HepG2 (cell line): Measurements from ENCODE around the gene PRKCZ. TPM values are rescaled to one million over a fixed set of nuclear protein-coding genes. Genes with fewer than 3 reads are reported as not detected.

ENCODE experiments used
- ATAC-seq: fragments of 200-7000 bp; cut with Tn5 transposase; 3 replicates; pipeline ENCODE4 v1.9.1; 2020; ENCODE audit warnings: mild to moderate bottlenecking, moderate library complexity
- BruUV-seq: library from RNA; stranded (reverse); fragments of 400-500 nt; replicated peaks from 2 replicates; lab custom pipeline; 2021; lab: Mats Ljungman, UMichigan
- CTCF ChIA-PET: fragments of 300-600 bp; formaldehyde crosslinking; extraction: SDS; loops from one replicate; lab custom pipeline; 2021; ENCODE audit warnings: low total read pairs, inconsistent platforms, low intra/inter-chr PET ratio; lab: Yijun Ruan, JAX
- POLR2A ChIA-PET: fragments of 350-600 bp; sonication (Branson Sonifier 250); formaldehyde crosslinking; loops from one replicate; lab custom pipeline; 2020; ENCODE audit warnings: antibody characterized with exemption, inconsistent platforms; lab: Yijun Ruan, JAX
- DNase-seq: peaks from one replicate; pipeline ENCODE4 v3.0.0-alpha.2; 2015; ENCODE audit warnings: low spot score
- FAIRE-seq: peaks from 3 replicates; lab custom pipeline; 2011; peaks lifted over from hg19 to GRCh38; lab: Jason Lieb, UNC
- H2AFZ ChIP-seq: one replicate; pipeline ENCODE4 v1.6.1; 2011; ENCODE audit warnings: low read length, inconsistent platforms
- H3K27ac ChIP-seq: fragments of 300-600 bp; 3 replicates; pipeline ENCODE4 v1.8.0; 2011; ENCODE audit warnings: mixed run types, mild to moderate bottlenecking, mixed read lengths, low read length, inconsistent platforms; ENCODE audit not compliant: insufficient read depth; ENCODE audit errors: extremely low read length
- H3K27me3 ChIP-seq, 2 experiments: fragments of 200-600 bp in 1 of 2; 2 replicates in 1 of 2; 3 replicates in 1 of 2; pipeline versions ENCODE4 v1.6.0 to v1.8.0; 2011; ENCODE audit warnings: low read length in 2 of 2, mild to moderate bottlenecking in 2 of 2, moderate library complexity in 2 of 2, inconsistent platforms in 1 of 2; ENCODE audit not compliant: insufficient read depth in 2 of 2, control insufficient read depth in 1 of 2
- H3K36me3 ChIP-seq, 2 experiments: fragments of 200-600 bp in 1 of 2; replicated peaks in 1 of 2; 2 replicates in 1 of 2; 3 replicates in 1 of 2; pipeline versions ENCODE4 v1.5.1 to v1.8.0; 2011; ENCODE audit warnings: low read length in 2 of 2, inconsistent platforms in 1 of 2; ENCODE audit not compliant: insufficient read depth in 2 of 2, control insufficient read depth in 1 of 2
- H3K4me1 ChIP-seq: 2 replicates; pipeline ENCODE4 v1.5.1; 2012; ENCODE audit warnings: low read length, inconsistent platforms; ENCODE audit not compliant: insufficient read depth
- H3K4me2 ChIP-seq: 2 replicates; pipeline ENCODE4 v1.6.0; 2011; ENCODE audit warnings: low read depth, low read length, inconsistent platforms
- H3K4me3 ChIP-seq, 3 experiments: fragments of 200-600 bp in 1 of 3; sonication (generic), shearing (Covaris generic) in 1 of 3; replicated peaks in 1 of 3; 2 replicates each; pipeline ENCODE4 v1.5.1; 2011 to 2016; ENCODE audit warnings: low read length in 3 of 3, inconsistent platforms in 2 of 3, low read depth in 2 of 3, mild to moderate bottlenecking in 2 of 3, control low read depth in 1 of 3, mixed read lengths in 1 of 3; ENCODE audit not compliant: insufficient read depth in 1 of 3
- H3K79me2 ChIP-seq: one replicate; pipeline ENCODE4 v1.6.1; 2011; ENCODE audit warnings: low read length, inconsistent platforms; ENCODE audit not compliant: insufficient read depth
- H3K9ac ChIP-seq: 2 replicates; pipeline ENCODE4 v1.6.0; 2011; ENCODE audit warnings: mild to moderate bottlenecking, low read depth, low read length, inconsistent platforms; ENCODE audit not compliant: insufficient read depth
- H3K9me3 ChIP-seq: 2 replicates; pipeline ENCODE4 v1.5.1; 2012; ENCODE audit warnings: mild to moderate bottlenecking, low read length
- H4K20me1 ChIP-seq: 2 replicates; pipeline ENCODE4 v1.6.0; 2011; ENCODE audit warnings: inconsistent platforms, mild to moderate bottlenecking, low read length, moderate library complexity; ENCODE audit not compliant: insufficient read depth
- KAT2B ChIP-seq: fragments of 150-350 bp; IDR thresholded peaks from 2 replicates; pipeline ENCODE4 v1.6.1; 2014; ENCODE audit warnings: low read depth, low read length, borderline replicate concordance
- SP2 ChIP-seq: sonication (generic); formaldehyde crosslinking; IDR thresholded peaks from 2 replicates; pipeline ENCODE4 v1.5.1; 2020; ENCODE audit warnings: mild to moderate bottlenecking, missing genetic modification reagents
- ZC3H4 ChIP-seq: sonication (generic); formaldehyde crosslinking; IDR thresholded peaks from 2 replicates; pipeline ENCODE4 v1.4.0; 2020; ENCODE audit warnings: missing genetic modification reagents, borderline replicate concordance
- ZNF234 ChIP-seq: sonication (generic); formaldehyde crosslinking; conservative IDR thresholded peaks from 2 replicates; pipeline ENCODE4 v1.5.1; 2020; ENCODE audit warnings: mild to moderate bottlenecking, missing genetic modification reagents
- ZNF350 ChIP-seq: sonication (generic); formaldehyde crosslinking; IDR thresholded peaks from 2 replicates; pipeline ENCODE4 v1.4.0; 2020; ENCODE audit warnings: mild to moderate bottlenecking, low read depth, missing genetic modification reagents, borderline replicate concordance
- ZNF550 ChIP-seq: sonication (generic); formaldehyde crosslinking; IDR thresholded peaks from 2 replicates; pipeline ENCODE4 v1.4.0; 2020; ENCODE audit warnings: mild to moderate bottlenecking, missing genetic modification reagents, borderline replicate concordance
- WGBS: methylation state at CpG from one replicate; pipeline ENCODE4 v1.1.6; 2017; ENCODE audit warnings: low lambda C conversion rate; 5-methylcytosine and 5-hydroxymethylcytosine counted together
- in situ Hi-C: cut with HindIII; loops from 2 replicates; pipeline ENCODE4 v1.10.0; 2017; ENCODE audit warnings: low pct_unique_long_range_greater_than_20kb; ENCODE audit not compliant: extremely low pct_ligation_motif_present
- intact Hi-C: fragments of 100-400 bp; cut with micrococcal nuclease; formaldehyde crosslinking; loops from one replicate; pipeline ENCODE4 v1.10.0; 2022; ENCODE audit not compliant: unreplicated experiment
- polyA plus RNA-seq, 8 experiments: library from polyadenylated mRNA; depleted of rRNA in 3 of 8; stranded (reverse) in 7 of 8; unstranded in 1 of 8; fragments of >200 nt; fragmentation: Illumina TruSeq in 4 of 8; extraction: Trizol in 4 of 8; gene quantifications; 2 replicates each; pipeline versions ENCODE4 v1.2.1 to v1.2.3, GENCODE V29; 2011 to 2016; ENCODE audit warnings: low read depth in 4 of 8, missing spikeins in 1 of 8, mixed read lengths in 1 of 8; ENCODE audit not compliant: insufficient read depth in 1 of 8
- total RNA-seq, 5 experiments: library from RNA; depleted of rRNA; stranded (reverse); fragments of >200 nt; fragmentation: Illumina TruSeq; extraction: Trizol; gene quantifications; 2 replicates each; pipeline ENCODE4 v1.2.3, GENCODE V29; 2016; ENCODE audit warnings: low read depth in 1 of 5
- TF ChIP-seq, protein P1 (sequence below): sonication (generic); formaldehyde crosslinking; IDR thresholded peaks from 2 replicates; pipeline ENCODE4 v1.4.0; 2020; ENCODE audit warnings: mild to moderate bottlenecking, missing genetic modification reagents
- TF ChIP-seq, protein P2 (sequence below): sonication (generic); formaldehyde crosslinking; IDR thresholded peaks from 2 replicates; pipeline ENCODE4 v1.5.0; 2020; ENCODE audit warnings: missing genetic modification reagents
- TF ChIP-seq, protein P3 (sequence below): IDR thresholded peaks from 2 replicates; pipeline ENCODE4 v1.6.1; 2016; ENCODE audit warnings: low read depth, borderline replicate concordance
- TF ChIP-seq, protein P4 (sequence below): sonication (generic); formaldehyde crosslinking; IDR thresholded peaks from 2 replicates; pipeline ENCODE4 v1.5.0; 2020; ENCODE audit warnings: mild to moderate bottlenecking, missing genetic modification reagents

Gene PRKCZ
- total and polyA plus RNA-seq, 2 of the 13 experiments (the other 11 are each of a cell fraction or from before 2014, with no cell fraction given) = 34.7 to 85.2 TPM

GRCh38 chr1:2059290-2059953 is 9.2 kb downstream of the PRKCZ start:
- CTCF ChIA-PET = no interaction called here
- POLR2A ChIA-PET = no interaction called here
- intact Hi-C loops (no loop called here), in situ Hi-C loops (no loop called here)
- Histone ChIP-seq H3K36me3 (peaks cover 12 to 43% of the 10 kb centered on the region in 2 experiments; a peak in 4 of 5 replicates), H3K4me3 (no peak overlapping the region), H3K27me3 (no peaks in the 10 kb centered on the region), H4K20me1 (no peaks in the 10 kb centered on the region), H3K4me1 (no peaks in the 10 kb centered on the region), H3K9ac (no peak overlapping the region), H3K79me2 (no peaks in the 10 kb centered on the region), H3K27ac (no peak overlapping the region), H2AFZ (no peak overlapping the region), H3K4me2 (no peak overlapping the region), H3K9me3 (no peaks in the 10 kb centered on the region)
- no peak for ATAC-seq
- BruUV-seq = no TSS peak
- FAIRE-seq = no peak
- no peak for DNase-seq
- 98% methylated on average over 31 of the region's 35 CpGs for WGBS
- TF ChIP-seq, protein P1, sequence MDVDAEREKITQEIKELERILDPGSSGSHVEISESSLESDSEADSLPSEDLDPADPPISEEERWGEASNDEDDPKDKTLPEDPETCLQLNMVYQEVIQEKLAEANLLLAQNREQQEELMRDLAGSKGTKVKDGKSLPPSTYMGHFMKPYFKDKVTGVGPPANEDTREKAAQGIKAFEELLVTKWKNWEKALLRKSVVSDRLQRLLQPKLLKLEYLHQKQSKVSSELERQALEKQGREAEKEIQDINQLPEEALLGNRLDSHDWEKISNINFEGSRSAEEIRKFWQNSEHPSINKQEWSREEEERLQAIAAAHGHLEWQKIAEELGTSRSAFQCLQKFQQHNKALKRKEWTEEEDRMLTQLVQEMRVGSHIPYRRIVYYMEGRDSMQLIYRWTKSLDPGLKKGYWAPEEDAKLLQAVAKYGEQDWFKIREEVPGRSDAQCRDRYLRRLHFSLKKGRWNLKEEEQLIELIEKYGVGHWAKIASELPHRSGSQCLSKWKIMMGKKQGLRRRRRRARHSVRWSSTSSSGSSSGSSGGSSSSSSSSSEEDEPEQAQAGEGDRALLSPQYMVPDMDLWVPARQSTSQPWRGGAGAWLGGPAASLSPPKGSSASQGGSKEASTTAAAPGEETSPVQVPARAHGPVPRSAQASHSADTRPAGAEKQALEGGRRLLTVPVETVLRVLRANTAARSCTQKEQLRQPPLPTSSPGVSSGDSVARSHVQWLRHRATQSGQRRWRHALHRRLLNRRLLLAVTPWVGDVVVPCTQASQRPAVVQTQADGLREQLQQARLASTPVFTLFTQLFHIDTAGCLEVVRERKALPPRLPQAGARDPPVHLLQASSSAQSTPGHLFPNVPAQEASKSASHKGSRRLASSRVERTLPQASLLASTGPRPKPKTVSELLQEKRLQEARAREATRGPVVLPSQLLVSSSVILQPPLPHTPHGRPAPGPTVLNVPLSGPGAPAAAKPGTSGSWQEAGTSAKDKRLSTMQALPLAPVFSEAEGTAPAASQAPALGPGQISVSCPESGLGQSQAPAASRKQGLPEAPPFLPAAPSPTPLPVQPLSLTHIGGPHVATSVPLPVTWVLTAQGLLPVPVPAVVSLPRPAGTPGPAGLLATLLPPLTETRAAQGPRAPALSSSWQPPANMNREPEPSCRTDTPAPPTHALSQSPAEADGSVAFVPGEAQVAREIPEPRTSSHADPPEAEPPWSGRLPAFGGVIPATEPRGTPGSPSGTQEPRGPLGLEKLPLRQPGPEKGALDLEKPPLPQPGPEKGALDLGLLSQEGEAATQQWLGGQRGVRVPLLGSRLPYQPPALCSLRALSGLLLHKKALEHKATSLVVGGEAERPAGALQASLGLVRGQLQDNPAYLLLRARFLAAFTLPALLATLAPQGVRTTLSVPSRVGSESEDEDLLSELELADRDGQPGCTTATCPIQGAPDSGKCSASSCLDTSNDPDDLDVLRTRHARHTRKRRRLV (CRISPR knock-in tag) = no peak
- TF ChIP-seq ZNF550 (CRISPR knock-in tag) = no peak
- TF ChIP-seq, protein P2, sequence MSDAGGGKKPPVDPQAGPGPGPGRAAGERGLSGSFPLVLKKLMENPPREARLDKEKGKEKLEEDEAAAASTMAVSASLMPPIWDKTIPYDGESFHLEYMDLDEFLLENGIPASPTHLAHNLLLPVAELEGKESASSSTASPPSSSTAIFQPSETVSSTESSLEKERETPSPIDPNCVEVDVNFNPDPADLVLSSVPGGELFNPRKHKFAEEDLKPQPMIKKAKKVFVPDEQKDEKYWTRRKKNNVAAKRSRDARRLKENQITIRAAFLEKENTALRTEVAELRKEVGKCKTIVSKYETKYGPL (CRISPR knock-in tag) = no peak
- TF ChIP-seq, protein P3, sequence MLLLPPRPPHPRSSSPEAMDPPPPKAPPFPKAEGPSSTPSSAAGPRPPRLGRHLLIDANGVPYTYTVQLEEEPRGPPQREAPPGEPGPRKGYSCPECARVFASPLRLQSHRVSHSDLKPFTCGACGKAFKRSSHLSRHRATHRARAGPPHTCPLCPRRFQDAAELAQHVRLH = no peak
- TF ChIP-seq ZNF234 (CRISPR knock-in tag) = no peak
- TF ChIP-seq, protein P4, sequence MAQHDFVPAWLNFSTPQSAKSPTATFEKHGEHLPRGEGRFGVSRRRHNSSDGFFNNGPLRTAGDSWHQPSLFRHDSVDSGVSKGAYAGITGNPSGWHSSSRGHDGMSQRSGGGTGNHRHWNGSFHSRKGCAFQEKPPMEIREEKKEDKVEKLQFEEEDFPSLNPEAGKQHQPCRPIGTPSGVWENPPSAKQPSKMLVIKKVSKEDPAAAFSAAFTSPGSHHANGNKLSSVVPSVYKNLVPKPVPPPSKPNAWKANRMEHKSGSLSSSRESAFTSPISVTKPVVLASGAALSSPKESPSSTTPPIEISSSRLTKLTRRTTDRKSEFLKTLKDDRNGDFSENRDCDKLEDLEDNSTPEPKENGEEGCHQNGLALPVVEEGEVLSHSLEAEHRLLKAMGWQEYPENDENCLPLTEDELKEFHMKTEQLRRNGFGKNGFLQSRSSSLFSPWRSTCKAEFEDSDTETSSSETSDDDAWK (CRISPR knock-in tag) = no peak
- no peak for TF ChIP-seq KAT2B
- no peak for TF ChIP-seq ZC3H4 (CRISPR knock-in tag)
- TF ChIP-seq SP2 (CRISPR knock-in tag) = no peak
- no peak for TF ChIP-seq ZNF350 (CRISPR knock-in tag)
